Neural progenitor cell (in vitro differentiated cells): ENCODE measurements around the gene SIAH2.

Source experiments
- CTCF ChIP-seq: fragments of 200-600 bp; sonication (generic); IDR thresholded peaks from 2 replicates; pipeline ENCODE4 v1.5.1; 2017; ENCODE audit warnings: antibody characterized with exemption, mild to moderate bottlenecking
- EZH2 ChIP-seq: fragments of 200-600 bp; sonication (generic); IDR thresholded peaks from 2 replicates; pipeline ENCODE4 v1.6.1; 2017; ENCODE audit warnings: antibody characterized with exemption, mild to moderate bottlenecking, moderate library complexity

DNA sequence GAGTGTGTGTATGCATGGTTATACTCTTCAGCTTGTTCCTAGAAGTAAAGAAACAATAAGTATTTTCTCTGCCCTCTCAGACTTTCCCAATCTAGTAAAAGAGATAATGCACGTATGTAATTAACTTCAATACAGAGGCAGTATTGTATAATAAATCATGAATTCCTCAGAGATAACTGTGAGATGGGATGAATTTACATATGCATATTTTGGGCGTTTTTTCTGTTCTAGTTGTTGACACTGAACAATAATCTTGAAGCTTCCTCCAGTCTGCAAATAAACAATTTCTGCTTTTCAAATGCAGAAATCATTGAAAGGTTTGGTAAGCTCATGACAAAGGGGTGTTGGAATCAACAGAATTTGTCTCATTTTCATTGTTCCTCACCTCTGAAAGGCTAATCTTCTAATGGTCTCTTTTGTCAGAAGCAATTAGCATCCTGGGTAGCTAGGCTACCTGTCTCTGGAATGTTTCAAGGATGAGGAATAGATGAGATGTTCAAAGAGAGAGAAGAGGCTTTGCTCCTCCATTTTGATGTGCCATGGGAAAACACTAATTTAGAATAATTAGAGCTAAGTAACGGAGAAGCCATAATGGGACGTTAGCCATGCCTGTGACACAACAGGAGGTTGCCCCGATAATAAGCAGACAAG, 43.3 kb upstream of the SIAH2 start:
- TF ChIP-seq CTCF (no peak), EZH2 (no peak)
